ENCODE data around the gene LRRC74A. TPM values are rescaled to one million over a fixed set of nuclear protein-coding genes. Genes with fewer than 3 reads are reported as not detected.

LRRC74A gene
- polyA plus RNA-seq, 6 donors from 2014 or later, result not detected

- no peaks in the 10 kb centered on the region for H3K27me3 Mint-ChIP-seq
- ATAC-seq (ENCODE audit: low read depth in 2 of 2), result no peak
- peak overlapping the region in 1 of 6 donors; percentile 15 for H3K27ac Mint-ChIP-seq
- H3K9me3 Mint-ChIP-seq, result no peaks in the 10 kb centered on the region
- peaks cover 5 to 23% of the 10 kb centered on the region in 2 donors for H3K36me3 Mint-ChIP-seq
- DNase-seq, result no peak
- no peak overlapping the region for H3K4me3 Mint-ChIP-seq
- peaks cover 0 to 5% (median 2%) of the 10 kb centered on the region in 3 donors for H3K4me1 Mint-ChIP-seq
These were observed 41.8 kb upstream of the LRRC74A start for GRCh38 chr14:76784266-76784874.

DNA sequence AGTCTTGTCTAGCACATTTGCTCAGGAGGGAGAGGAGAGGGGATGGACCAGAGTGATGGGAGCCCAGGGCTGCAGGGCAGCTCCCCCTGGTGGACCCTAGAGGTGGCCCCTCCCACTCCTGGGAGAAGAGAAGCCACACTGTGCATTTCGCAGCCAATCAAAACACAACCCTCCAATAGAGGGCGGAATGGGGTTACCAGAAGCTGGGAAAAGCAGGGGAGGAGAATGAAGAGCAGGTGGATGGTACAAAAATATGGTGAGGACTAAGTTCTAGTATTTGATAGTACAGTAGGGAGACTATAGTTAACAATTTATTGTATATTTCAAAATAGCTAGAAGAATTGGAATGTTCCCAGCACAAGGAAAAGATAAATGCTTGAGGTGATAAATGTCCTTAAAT, 41.3 kb upstream of the LRRC74A start:
- no peaks in the 10 kb centered on the region for H3K9me3 Mint-ChIP-seq
- peak; percentile 42 for DNase-seq
- peak overlapping the region in 3 of 6 donors; percentile 15 to 26 (median 22) for H3K27ac Mint-ChIP-seq

GRCh38 chr14:76786601-76787000, 39.6 kb upstream of the LRRC74A start:
- Mint-ChIP-seq H3K9me3 (no peaks in the 10 kb centered on the region), H3K4me3 (no peak overlapping the region), H3K36me3 (peaks cover 6 to 20% of the 10 kb centered on the region in 2 donors), H3K27me3 (no peaks in the 10 kb centered on the region), H3K4me1 (peaks cover 0 to 5% (median 2%) of the 10 kb centered on the region in 3 donors), H3K27ac (peak overlapping the region in 2 of 6 donors; percentile 49 to 92)
- ATAC-seq (ENCODE audit: low read depth in 2 of 2), result no peak
- no peak for DNase-seq

More for the DNA sequence above, 41.3 kb upstream of the LRRC74A start:
- H3K36me3 Mint-ChIP-seq, result peaks cover 5 to 20% of the 10 kb centered on the region in 2 donors
- H3K27me3 Mint-ChIP-seq, result no peaks in the 10 kb centered on the region
- H3K4me3 Mint-ChIP-seq, result no peak overlapping the region
- peak; percentile 71 to 81 for ATAC-seq (ENCODE audit: low read depth in 2 of 2)
- H3K4me1 Mint-ChIP-seq, result peaks cover 0 to 5% (median 2%) of the 10 kb centered on the region in 3 donors

GRCh38 chr14:76792422-76792821, 33.8 kb upstream of the LRRC74A start:
- H3K36me3 Mint-ChIP-seq, result peaks cover 25 to 41% of the 10 kb centered on the region in 2 donors
- peaks cover 0 to 2% (median 0%) of the 10 kb centered on the region in 7 donors for H3K9me3 Mint-ChIP-seq
- peaks cover 0 to 4% (median 0%) of the 10 kb centered on the region in 3 donors for H3K4me1 Mint-ChIP-seq
- no peak overlapping the region for H3K4me3 Mint-ChIP-seq
- H3K27me3 Mint-ChIP-seq, result no peaks in the 10 kb centered on the region
- H3K27ac Mint-ChIP-seq, result no peak overlapping the region
- ATAC-seq (ENCODE audit: low read depth in 2 of 2) (no peak), DNase-seq (no peak)

DNA sequence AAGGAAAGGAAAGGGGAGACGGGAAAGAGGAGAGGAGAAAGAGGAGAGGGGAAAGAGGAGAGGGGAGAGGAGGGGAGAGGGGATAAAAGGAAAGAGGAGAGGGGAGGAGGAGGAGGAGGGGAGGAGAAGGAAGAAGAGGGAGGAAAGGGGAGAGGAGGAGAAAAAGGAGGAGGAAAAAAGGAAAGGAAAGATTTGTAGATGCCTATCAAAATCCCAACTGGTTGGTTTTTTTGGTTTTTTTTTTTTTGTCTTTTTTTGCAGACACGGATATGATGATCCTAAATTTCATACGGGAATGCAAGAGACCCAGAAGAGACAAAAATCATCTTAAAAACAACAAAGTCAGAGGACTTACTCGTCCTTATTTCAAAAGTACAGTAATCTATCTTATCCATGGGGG, 32.9 kb upstream of the LRRC74A start:
- ATAC-seq (ENCODE audit: low read depth in 2 of 2) (no peak), DNase-seq (no peak)
- Mint-ChIP-seq H3K4me3 (no peak overlapping the region), H3K4me1 (peaks cover 0 to 4% (median 0%) of the 10 kb centered on the region in 3 donors), H3K27me3 (no peaks in the 10 kb centered on the region), H3K27ac (peak overlapping the region in 1 of 6 donors; percentile 80), H3K36me3 (peaks cover 29 to 33% of the 10 kb centered on the region in 2 donors), H3K9me3 (peaks cover 0 to 2% (median 0%) of the 10 kb centered on the region in 7 donors)

DNA sequence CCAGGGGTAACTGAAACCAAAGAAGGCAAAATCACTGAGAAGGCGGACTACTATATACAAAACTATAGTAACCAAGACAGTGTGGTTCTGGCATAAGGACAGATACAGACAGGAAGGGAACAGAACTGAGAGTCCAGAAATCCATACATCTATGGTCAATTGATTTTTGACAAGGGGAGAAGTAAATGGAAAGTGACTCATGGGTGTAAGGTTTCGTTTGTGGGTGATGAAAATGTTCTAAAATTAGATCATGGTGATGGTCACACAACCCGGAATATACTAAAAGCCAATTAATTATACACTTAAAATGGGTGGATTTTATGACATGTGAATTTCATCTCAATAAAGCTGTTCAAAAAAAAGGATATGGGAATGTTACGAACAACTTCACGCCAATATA, 32.3 kb upstream of the LRRC74A start:
- peaks cover 24 to 27% of the 10 kb centered on the region in 2 donors for H3K36me3 Mint-ChIP-seq
- H3K27me3 Mint-ChIP-seq, result no peaks in the 10 kb centered on the region
- ATAC-seq (ENCODE audit: low read depth in 2 of 2), result no peak
- H3K9me3 Mint-ChIP-seq, result peaks cover 0 to 2% (median 0%) of the 10 kb centered on the region in 7 donors
- peaks cover 0 to 4% (median 0%) of the 10 kb centered on the region in 3 donors for H3K4me1 Mint-ChIP-seq
- no peak overlapping the region for H3K4me3 Mint-ChIP-seq
- DNase-seq, result no peak
- H3K27ac Mint-ChIP-seq, result no peak overlapping the region

GRCh38 chr14:76806446-76806845, 19.8 kb upstream of the LRRC74A start:
- Mint-ChIP-seq H3K27me3 (no peaks in the 10 kb centered on the region), H3K36me3 (peaks cover 28 to 34% of the 10 kb centered on the region in 2 donors), H3K4me3 (no peak overlapping the region), H3K27ac (no peak overlapping the region), H3K4me1 (peaks cover 12 to 18% (median 17%) of the 10 kb centered on the region in 3 donors), H3K9me3 (no peaks in the 10 kb centered on the region)
- DNase-seq, result no peak
- no peak for ATAC-seq (ENCODE audit: low read depth in 2 of 2)

DNA sequence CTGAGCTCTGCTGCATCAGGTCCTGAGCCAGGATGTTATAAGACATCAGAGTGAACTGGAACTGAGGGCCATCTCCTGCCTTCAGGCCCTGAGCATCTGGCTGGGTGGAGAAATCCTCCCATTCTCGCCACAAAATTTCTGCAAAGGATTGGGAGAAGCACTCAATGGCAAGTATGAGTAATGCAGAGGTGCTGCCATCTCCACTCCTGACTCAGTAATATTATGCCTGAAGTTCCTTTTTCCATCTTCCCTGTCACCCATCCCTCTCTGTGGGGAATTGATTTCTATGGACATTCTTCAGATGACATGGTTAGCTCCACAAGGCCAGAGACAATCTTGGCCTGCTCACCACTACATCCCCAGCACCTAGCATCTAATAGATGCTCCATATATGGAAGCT, 18.2 kb upstream of the LRRC74A start:
- Mint-ChIP-seq H3K9me3 (no peaks in the 10 kb centered on the region), H3K27ac (no peak overlapping the region), H3K36me3 (peaks cover 20 to 24% of the 10 kb centered on the region in 2 donors), H3K4me1 (peaks cover 22 to 29% (median 27%) of the 10 kb centered on the region in 3 donors), H3K27me3 (no peaks in the 10 kb centered on the region), H3K4me3 (no peak overlapping the region)
- no peak for DNase-seq
- no peak for ATAC-seq (ENCODE audit: low read depth in 2 of 2)

- Mint-ChIP-seq H3K27me3 (no peaks in the 10 kb centered on the region), H3K27ac (no peak overlapping the region), H3K9me3 (no peaks in the 10 kb centered on the region), H3K36me3 (peaks cover 10 to 22% of the 10 kb centered on the region in 2 donors), H3K4me3 (peak overlapping the region in 1 of 8 donors; percentile 18), H3K4me1 (peaks cover 26 to 35% (median 33%) of the 10 kb centered on the region in 3 donors)
- DNase-seq (no peak), ATAC-seq (ENCODE audit: low read depth in 2 of 2) (no peak)
These were observed 17.2 kb upstream of the LRRC74A start for GRCh38 chr14:76808990-76809389.

DNA sequence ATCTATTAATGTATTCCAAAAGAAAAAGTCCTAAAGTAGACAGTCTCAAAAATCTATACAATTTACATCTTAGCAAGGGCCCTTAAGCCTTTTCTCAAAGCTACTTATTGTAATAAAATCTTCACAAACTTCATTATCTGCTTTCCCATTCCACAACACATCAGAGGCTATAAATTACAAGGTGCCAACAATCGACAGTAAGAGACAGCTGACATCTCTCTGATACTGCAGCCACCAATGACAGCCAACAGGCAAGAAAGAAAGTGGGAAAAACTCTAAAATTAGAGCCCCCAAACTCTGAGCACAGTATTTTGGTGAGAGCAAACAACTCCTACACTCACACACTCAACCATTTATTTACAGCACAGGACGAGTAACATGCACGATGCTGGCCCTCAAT, 15.7 kb upstream of the LRRC74A start:
- H3K27me3 Mint-ChIP-seq, result no peaks in the 10 kb centered on the region
- peaks cover 8 to 16% of the 10 kb centered on the region in 2 donors for H3K36me3 Mint-ChIP-seq
- H3K9me3 Mint-ChIP-seq, result no peaks in the 10 kb centered on the region
- DNase-seq (no peak), ATAC-seq (ENCODE audit: low read depth in 2 of 2) (no peak)
- peaks cover 26 to 35% (median 33%) of the 10 kb centered on the region in 3 donors for H3K4me1 Mint-ChIP-seq
- peak overlapping the region in 2 of 6 donors; percentile 43 to 75 for H3K27ac Mint-ChIP-seq
- peak overlapping the region in 4 of 8 donors; percentile 49 to 96 (median 82) for H3K4me3 Mint-ChIP-seq

DNA sequence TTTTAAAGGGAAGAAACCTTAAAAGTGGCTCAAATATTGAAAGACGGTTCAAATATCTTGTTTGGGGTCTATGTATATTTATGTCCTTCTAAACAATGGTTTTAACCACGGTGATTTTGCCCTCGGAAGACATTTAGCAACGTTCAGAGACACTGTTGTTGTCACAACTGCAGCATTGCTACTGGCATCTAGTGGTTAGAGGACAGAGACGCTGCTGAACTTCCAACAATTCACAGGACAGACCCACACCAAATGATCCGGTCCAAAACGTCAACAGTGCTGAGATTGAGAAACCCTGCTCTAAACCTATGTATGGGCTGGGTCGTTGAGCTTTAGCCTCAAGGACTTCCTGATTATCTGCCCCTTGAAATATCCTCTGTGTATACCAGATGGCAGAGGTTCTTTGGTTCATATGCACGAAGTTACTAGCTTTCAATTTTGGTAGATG, 15.2 kb upstream of the LRRC74A start:
- peaks cover 8 to 12% of the 10 kb centered on the region in 2 donors for H3K36me3 Mint-ChIP-seq
- no peaks in the 10 kb centered on the region for H3K9me3 Mint-ChIP-seq
- H3K27ac Mint-ChIP-seq, result peak overlapping the region in 4 of 6 donors; percentile 18 to 75 (median 56)
- H3K4me3 Mint-ChIP-seq, result peak overlapping the region; percentile 49 to 97 (median 87)
- DNase-seq (no peak), ATAC-seq (ENCODE audit: low read depth in 2 of 2) (peak in 1 of 2 donors; percentile 3)
- H3K27me3 Mint-ChIP-seq, result no peaks in the 10 kb centered on the region
- H3K4me1 Mint-ChIP-seq, result peaks cover 26 to 35% (median 33%) of the 10 kb centered on the region in 3 donors

DNA sequence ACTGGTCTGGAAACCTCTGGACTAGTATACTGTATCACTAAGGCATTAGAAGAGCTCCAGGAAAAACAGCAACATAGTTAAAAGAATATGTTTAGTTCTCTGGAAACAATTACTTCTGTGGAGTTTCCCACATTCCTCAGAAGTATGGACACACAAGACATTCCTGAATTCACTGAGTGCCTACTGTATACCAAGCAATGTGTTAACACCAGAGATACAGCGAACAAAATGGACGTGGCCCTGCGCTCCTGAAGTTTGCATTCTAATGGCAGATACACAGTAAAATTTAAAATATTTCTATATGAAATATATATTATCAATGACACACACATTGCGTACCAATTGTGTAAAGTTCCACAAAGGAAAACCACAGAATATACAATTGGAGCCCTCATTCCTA, 14.6 kb upstream of the LRRC74A start:
- Mint-ChIP-seq H3K36me3 (peaks cover 8 to 11% of the 10 kb centered on the region in 2 donors), H3K4me3 (peak overlapping the region; percentile 80 to 97 (median 94)), H3K9me3 (no peaks in the 10 kb centered on the region), H3K27ac (peak overlapping the region in 4 of 6 donors; percentile 53 to 97 (median 94)), H3K27me3 (no peaks in the 10 kb centered on the region), H3K4me1 (peaks cover 26 to 35% (median 33%) of the 10 kb centered on the region in 3 donors)
- DNase-seq (no peak), ATAC-seq (ENCODE audit: low read depth in 2 of 2) (no peak)

- H3K9me3 Mint-ChIP-seq, result no peaks in the 10 kb centered on the region
- H3K27me3 Mint-ChIP-seq, result no peaks in the 10 kb centered on the region
- peak overlapping the region; percentile 80 to 97 (median 94) for H3K4me3 Mint-ChIP-seq
- peaks cover 26 to 35% (median 33%) of the 10 kb centered on the region in 3 donors for H3K4me1 Mint-ChIP-seq
- peak; percentile 4 to 9 for ATAC-seq (ENCODE audit: low read depth in 2 of 2)
- DNase-seq, result no peak
- H3K36me3 Mint-ChIP-seq, result peaks cover 4 to 9% of the 10 kb centered on the region in 2 donors
- H3K27ac Mint-ChIP-seq, result peak overlapping the region; percentile 53 to 97 (median 94)
These were observed 14.2 kb upstream of the LRRC74A start for GRCh38 chr14:76812093-76812421.
